ELF-1 (cell line): Measurements from ENCODE around the gene APBB1IP.
"Not testable (repeated sequence)": the region's sequence is repeated elsewhere in the genome, so short reads cannot be mapped to it uniquely, and the experiment has no call there.

Source experiments
- DNase-seq: peaks from one replicate; pipeline ENCODE4 v3.0.0-alpha.2; 2016; ENCODE audit warnings: low read depth, low spot score

APBB1IP gene

DNA sequence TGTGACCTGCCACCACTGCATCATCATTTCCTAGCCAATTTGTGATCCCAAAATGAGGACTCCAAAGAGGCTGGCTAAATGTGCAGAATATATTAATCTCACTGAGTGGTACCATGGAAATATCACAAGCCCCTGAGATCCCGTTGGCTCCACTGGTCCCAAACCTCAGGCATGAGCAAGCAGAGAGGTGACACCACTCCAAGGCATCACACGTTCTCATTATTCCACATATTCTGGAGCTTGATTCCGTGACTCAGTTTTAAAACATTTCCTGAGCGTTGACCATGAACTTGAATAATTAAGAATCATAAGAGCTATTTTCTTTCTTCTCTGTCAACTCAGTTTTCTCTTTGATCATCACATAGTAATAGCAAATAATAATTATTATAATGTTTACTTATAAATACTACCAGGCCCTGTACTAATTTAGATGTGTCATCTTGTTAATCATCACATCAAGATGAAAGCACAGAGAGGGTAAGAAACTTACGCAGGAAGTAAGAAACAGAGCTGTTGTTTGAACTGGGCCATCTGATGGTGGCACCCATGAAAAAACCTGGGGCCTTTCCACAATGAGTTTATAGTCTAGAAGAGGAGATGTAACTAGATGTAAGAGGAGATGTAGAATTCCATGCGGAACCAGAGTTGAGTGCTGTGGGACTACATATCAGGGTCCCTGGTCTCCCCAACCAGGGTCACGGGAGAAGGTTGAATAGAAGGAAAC is 3.5 kb downstream of the APBB1IP start:
- no peak for DNase-seq

DNA sequence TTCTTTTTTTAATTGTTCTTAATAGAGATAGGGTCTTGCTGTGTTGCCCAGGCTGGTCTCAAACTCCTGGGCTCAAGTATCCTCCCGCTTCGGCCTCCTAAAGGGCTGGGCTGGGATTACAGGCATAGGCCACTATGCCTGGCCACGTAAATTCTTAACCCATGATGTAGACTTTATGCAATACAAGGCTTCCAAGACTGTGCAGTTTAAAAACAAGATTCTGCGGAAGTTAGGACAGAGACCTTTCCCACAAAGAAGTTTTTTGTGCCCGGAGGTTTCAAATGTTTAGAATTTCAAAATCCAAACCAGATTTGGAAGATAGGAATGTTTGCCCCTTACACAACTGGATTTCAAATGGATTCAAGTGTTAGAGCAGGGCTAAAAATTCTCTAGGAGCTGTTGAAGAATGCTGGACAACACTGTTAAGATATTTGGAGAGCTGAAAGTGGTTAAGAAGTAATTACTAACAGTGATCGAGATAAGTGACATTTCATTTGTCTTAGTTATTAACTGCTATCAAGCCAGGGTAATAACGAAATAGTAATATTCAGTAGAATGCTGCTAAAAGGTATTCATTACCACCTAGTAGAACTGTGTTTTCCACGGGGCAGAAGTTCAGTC is 7.4 kb downstream of the APBB1IP start:
- no peak for DNase-seq

DNA sequence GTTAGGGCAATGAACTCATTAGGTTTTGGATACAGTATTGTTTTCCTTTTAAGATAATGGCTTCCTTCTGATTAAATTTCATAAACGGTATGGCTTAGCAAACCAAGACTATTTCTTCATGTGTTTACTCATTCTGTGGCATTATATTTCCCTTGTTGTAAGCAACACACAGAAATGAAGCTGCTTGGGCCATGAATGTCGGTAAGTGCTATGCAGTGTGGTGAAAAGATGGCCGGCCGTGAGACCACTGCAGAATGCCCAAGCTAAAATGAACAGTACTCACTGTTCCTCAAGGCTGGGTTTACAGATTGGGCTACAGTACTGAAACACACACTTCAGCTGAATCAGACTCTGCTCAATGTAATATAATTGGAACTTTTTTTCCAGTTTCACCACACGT is 8.1 kb downstream of the APBB1IP start:
- no peak for DNase-seq

DNA sequence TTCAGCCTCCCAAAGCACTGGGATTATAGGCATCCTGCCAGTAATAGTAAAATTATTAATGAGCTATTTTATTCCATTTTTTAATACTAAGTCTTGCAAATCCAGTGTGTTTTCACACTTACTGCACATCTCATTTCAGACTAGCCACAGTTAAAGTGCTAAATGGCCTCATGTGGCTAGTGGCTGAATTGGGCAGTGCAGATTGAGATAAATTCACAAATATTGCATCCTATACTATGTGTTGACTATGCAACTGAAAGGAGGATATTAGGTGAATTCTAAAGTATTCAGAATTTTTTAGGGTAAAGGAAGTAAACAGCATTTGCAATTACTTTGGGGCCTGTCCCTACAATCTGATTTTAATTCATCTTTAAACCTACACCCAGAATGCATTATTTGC is 10.2 kb downstream of the APBB1IP start:
- no peak for DNase-seq

DNA sequence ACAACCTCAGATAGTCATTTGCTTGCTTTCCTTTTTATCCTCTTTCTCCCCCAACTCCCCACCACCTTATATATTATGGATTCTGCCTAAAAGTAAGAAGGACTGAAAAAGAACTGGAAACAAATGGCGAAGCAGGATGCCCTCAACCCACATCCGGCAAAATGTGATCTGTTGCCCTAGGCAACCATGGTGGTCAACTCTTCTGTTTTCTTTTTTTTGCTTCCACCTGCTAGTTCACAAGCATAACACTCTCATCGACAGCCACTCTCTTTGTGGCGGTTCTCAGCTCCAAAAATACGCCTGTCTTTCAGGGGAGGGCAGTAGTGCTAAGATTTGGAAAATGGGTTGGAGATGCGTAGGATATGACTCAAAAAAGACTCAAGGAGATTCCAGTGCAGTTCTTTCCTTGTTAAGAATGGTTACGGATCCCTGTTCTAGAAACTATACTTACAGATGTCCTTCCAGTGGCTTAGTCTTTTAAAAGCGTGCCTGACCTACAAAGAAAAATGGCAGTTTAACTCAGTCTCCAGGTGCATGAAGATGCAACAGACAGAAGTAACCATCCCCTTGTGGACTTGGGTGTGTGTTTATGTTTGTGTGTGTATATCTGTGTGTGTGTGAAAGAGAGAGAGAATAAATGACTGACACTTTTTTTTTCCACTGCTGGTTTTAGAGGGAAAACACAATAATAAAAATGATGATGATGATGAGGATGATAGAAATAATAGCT is 10.7 kb downstream of the APBB1IP start:
- DNase-seq: no peak

DNA sequence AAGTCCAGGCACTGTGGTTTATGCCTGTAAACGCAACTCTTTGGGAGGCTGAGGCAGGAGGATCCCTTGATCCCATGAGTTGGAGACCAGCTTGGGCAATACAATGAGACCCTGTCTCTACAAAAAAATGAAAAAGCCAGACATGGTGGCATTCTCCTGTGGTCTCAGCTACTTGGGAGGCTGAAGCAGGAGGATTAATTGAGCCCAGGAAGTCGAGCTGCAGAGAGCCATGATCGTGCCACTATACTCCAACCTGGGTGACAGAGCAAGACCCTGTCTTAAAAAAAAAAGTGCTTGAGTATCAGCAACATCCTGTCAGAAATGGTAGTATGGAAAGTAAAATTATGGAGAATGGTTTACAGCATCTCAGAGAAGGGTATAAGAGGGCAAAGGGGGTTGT is 11.6 kb downstream of the APBB1IP start:
- no peak for DNase-seq

GRCh38 chr10:26451903-26452302 is 13.8 kb downstream of the APBB1IP start:
- DNase-seq: no peak

DNA sequence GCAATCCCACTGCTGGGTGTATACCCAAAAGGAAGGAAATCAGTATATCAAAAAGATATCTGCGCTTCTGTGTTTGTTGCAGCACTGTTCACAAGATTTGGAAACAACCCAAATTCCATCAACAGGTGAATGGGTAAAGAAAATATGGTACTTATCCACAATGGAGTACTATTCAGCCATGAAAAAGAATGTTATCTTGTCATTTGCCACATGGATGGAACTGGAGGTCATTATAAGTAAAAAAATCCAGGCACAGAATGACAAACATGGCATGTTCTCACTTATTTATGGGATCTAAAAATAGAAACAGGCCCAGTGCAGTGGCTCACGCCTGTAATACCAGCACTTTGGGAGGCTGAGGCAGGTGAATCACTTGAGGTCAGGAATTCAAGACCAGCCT is 15.7 kb downstream of the APBB1IP start:
- DNase-seq: no peak

- DNase-seq: no peak
Measured at GRCh38 chr10:26454891-26455290, 16.8 kb downstream of the APBB1IP start.

DNA sequence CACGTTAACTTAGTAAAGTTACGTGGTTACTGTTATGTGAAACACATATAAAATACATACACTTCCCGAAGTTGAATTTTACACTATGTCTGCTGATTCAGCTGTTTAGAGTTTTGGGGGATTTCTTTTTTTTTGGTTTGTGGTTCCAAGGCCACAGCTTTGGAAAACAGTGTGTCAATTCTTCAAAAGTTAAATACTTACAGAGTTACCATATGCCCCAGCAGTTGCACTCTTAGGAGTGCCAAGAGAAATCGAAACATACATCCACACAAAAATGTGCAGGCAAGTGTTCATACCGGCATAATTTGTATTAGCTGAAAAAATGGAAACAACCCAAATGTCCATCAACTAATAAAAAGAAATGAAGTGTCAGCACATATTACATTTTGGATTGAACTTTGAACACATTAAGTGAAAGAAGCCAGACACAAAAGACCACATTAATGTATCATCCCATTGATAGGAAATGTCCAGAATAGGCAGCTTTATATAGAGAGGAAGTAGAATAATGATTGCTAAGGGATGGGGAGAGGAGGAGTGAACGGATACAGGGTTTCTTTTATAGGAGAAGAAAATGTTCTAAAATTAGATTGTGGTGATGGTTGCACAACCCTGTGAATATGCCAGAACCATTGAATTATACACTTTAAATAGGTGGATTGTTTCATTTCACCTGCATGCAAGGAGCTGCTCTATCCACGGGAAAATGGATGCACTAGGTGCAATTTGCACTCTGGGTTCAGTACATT is 17.6 kb downstream of the APBB1IP start:
- no peak for DNase-seq

DNA sequence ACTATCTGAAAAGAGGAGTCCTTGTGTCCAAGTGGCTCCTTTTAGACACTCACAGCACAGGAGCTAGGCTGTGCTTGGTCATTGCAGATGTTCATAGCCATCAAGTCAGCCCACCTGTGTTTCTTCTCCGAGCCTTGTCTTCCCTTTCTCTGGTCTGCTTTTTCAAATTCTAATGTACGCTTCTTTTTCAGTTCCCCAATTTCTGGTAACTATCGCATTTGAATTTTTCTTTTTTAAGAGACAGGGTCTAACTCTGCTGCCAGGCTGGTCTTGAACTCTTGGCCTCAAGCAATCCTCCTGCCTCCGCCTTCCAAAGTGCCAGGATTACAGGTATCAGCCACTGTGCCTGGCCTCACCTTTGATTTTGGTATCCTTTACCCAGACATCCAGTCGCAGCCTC is 18.9 kb downstream of the APBB1IP start:
- DNase-seq: no peak

- no peak for DNase-seq
Measured at GRCh38 chr10:26460736-26461135, 22.6 kb downstream of the APBB1IP start.

DNA sequence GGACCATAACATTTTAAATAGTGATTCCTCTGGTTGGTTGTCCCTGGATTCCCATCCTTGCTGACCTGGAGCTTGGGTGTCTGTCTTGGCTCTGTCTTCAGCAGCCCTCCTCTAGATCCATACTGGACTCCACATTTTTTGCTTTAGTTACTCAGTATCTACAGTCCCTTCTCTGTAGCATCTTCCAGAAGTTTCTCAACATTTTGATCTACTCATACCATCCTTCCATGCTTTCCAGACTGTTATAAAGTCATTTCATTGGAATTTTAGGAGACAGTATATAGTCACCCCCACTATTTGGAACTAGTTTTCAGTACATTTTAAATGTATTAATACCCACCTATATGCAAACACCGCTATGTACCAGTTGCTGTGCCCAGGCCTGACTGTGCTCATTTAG is 25.8 kb downstream of the APBB1IP start:
- no peak for DNase-seq

- no peak for DNase-seq
Measured at GRCh38 chr10:26464632-26465280, 26.6 kb downstream of the APBB1IP start.

GRCh38 chr10:26466531-26466930 is 28.4 kb downstream of the APBB1IP start:
- DNase-seq: not testable (repeated sequence)

DNA sequence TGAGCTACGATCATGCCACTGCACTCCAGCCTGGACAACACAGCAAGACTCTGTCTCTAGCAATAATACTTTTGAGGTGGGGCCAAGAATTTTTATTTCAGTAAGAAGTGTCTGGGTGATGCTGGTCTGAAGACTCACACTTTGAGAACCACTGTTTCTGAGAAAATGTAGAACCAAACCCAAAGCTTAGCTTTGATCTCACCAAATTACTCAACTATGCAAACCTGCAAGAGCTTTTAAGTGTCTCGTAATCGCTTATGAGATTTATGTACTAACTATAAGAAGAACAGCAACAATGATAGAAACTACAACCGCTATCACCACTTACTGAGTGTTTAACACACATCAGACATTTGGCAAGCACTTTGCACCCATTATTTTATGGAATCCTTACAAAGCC is 29.5 kb downstream of the APBB1IP start:
- no peak for DNase-seq

GRCh38 chr10:26468291-26468690 is 30.1 kb downstream of the APBB1IP start:
- no peak for DNase-seq

GRCh38 chr10:26468700-26469099 is 30.6 kb downstream of the APBB1IP start:
- DNase-seq: no peak

DNA sequence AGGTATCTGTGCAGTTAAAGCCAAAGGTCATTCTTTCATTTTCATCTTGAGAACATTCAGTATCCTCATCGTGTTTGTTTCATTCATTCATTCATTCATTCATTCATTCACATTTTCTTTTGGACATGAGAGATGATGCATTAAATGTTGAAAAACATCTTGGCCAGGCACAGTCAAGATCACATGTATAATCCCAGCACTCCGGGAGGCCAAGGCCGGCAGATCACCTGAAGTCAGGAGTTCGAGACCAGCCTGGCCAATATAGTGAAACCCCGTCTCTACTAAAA is 34.3 kb downstream of the APBB1IP start:
- DNase-seq: no peak

GRCh38 chr10:26474026-26474425 is 35.9 kb downstream of the APBB1IP start:
- no peak for DNase-seq

DNA sequence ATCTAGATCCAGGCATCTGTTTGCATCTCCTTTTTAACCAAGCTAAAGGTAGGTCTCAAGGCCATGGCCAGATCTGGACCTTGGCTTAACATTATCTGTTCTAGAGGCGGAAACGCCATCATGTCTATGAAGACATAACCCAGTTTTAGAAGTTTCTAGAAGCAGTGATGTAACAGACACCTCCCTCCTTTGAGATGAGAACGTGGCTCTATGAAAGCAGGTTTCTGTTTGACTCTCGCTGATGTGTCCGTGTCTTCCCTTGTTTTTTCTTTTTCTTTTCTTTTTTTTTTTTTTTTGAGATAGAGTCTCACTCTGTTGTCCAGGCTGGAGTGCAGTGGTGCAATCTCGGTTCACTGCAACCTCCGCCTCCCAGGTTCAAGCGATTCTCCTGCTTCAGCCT is 36.7 kb downstream of the APBB1IP start:
- DNase-seq: not testable (repeated sequence)

GRCh38 chr10:26475386-26475785 is 37.2 kb downstream of the APBB1IP start:
- DNase-seq: no peak
